Stomach (tissue), 9 donors: ENCODE results near the gene WDR27. TPM values are rescaled to one million over a fixed set of nuclear protein-coding genes. Genes with fewer than 3 reads are reported as not detected.

Source experiments
- DNase-seq, 2 donors: peaks; one replicate each; pipeline versions ENCODE4 v3.0.0 to v3.0.0-alpha.2; 2013 to 2019
- H3K27ac ChIP-seq, 5 donors: fragments of 200-600 bp in 4 of 5; sonication (generic) in 4 of 5; one replicate each; pipeline ENCODE4 v1.5.1; 2013 to 2019; ENCODE audit warnings: mild to moderate bottlenecking in 1 of 5, moderate library complexity in 1 of 5
- H3K27me3 ChIP-seq, 3 donors: fragments of 200-600 bp; sonication (generic); one replicate each; pipeline ENCODE4 v1.5.1; 2017 to 2019; ENCODE audit warnings: mixed run types in 1 of 3
- H3K36me3 ChIP-seq, 4 donors: fragments of 200-600 bp; sonication (generic); 1 replicate in 3 of 4; 2 replicates in 1 of 4; pipeline ENCODE4 v1.5.1; 2016 to 2019
- H3K4me1 ChIP-seq, 4 donors: fragments of 200-600 bp; sonication (generic); one replicate each; pipeline ENCODE4 v1.5.1; 2016 to 2019
- H3K4me3 ChIP-seq, 4 donors: fragments of 200-600 bp; sonication (generic) in 3 of 4; one replicate each; pipeline ENCODE4 v1.5.1; 2016 to 2019; ENCODE audit warnings: mild to moderate bottlenecking in 1 of 4
- H3K9me3 ChIP-seq, 4 donors: fragments of 200-600 bp; sonication (generic); one replicate each; pipeline ENCODE4 v1.5.1; 2016 to 2019
- EP300 ChIP-seq: sonication (generic); formaldehyde crosslinking; IDR thresholded peaks from one replicate; pipeline ENCODE4 v1.6.1; 2017; ENCODE audit warnings: antibody characterized with exemption
- POLR2A ChIP-seq, 4 donors: fragments of 450-650 bp; IDR thresholded peaks; one replicate each; pipeline ENCODE4 v1.6.1; 2016; ENCODE audit warnings: antibody characterized with exemption in 4 of 4, control low read depth in 2 of 4, mild to moderate bottlenecking in 1 of 4, moderate library complexity in 1 of 4
- POLR2AphosphoS5 ChIP-seq, 3 donors: sonication (generic); formaldehyde crosslinking; IDR thresholded peaks; one replicate each; pipeline ENCODE4 v1.6.1; 2016; ENCODE audit warnings: antibody characterized with exemption in 3 of 3
- WGBS, 5 donors: extraction: QIAGEN DNeasy Blood & Tissue Kit in 3 of 5; methylation state at CpG; one replicate each; pipeline versions ENCODE4 v1.1.5 to v1.1.7; 2013 to 2018; 5-methylcytosine and 5-hydroxymethylcytosine counted together
- intact Hi-C: fragments of 100-400 bp; cut with DNase I; formaldehyde crosslinking; loops from one replicate; pipeline ENCODE4 v1.15.1; 2023; ENCODE audit warnings: low total_unique reads
- polyA plus RNA-seq, 3 donors: library from polyadenylated mRNA; stranded (reverse); fragments of 200-250 nt; gene quantifications; one replicate each; pipeline ENCODE4 v1.2.3, GENCODE V29; 2013
- total RNA-seq, 5 donors: library from RNA; depleted of rRNA; stranded (reverse); fragments of >200 nt; gene quantifications; one replicate each; pipeline versions ENCODE4 v1.1.0 to v1.2.3, GENCODE V29; 2014 to 2016
- TF ChIP-seq, protein P1 (sequence below), 7 experiments: fragments of 450-650 bp in 4 of 7; fragments of 200-600 bp in 3 of 7; sonication (generic) in 3 of 7; IDR thresholded peaks; one replicate each; pipeline ENCODE4 v1.5.1; 2016 to 2019; ENCODE audit warnings: antibody characterized with exemption in 7 of 7, control low read depth in 2 of 7, mild to moderate bottlenecking in 1 of 7
- donor health status: healthy with polysubstance abuse.
- donor health status: Bipolar disorder and iron deficiency.
- donor health status: healthy.

WDR27 gene
- total and polyA plus RNA-seq, 8 donors = 4.9 to 271 (median 39.9) TPM

GRCh38 chr6:169564453-169565240 lies 137.2 kb downstream of the WDR27 start:
- no peaks in the 10 kb centered on the region for H3K9me3 ChIP-seq
- H3K4me3 ChIP-seq = no peak overlapping the region
- no peak overlapping the region for H3K27ac ChIP-seq
- DNase-seq = no peak
- WGBS, 5 donors = 90 to 94% (median 92%) methylated on average over 26 to 33 of the region's 33 CpGs
- peaks cover 0 to 22% (median under 1%) of the 10 kb centered on the region in 4 donors for H3K36me3 ChIP-seq
- no peaks in the 10 kb centered on the region for H3K4me1 ChIP-seq
- intact Hi-C loops = no loop called here
- no peak for TF ChIP-seq POLR2A (IDR thresholded peaks at IDR 0.05)
- TF ChIP-seq POLR2AphosphoS5 (IDR thresholded peaks at IDR 0.05) = no peak
- TF ChIP-seq EP300 = no peak
- TF ChIP-seq, protein P1, sequence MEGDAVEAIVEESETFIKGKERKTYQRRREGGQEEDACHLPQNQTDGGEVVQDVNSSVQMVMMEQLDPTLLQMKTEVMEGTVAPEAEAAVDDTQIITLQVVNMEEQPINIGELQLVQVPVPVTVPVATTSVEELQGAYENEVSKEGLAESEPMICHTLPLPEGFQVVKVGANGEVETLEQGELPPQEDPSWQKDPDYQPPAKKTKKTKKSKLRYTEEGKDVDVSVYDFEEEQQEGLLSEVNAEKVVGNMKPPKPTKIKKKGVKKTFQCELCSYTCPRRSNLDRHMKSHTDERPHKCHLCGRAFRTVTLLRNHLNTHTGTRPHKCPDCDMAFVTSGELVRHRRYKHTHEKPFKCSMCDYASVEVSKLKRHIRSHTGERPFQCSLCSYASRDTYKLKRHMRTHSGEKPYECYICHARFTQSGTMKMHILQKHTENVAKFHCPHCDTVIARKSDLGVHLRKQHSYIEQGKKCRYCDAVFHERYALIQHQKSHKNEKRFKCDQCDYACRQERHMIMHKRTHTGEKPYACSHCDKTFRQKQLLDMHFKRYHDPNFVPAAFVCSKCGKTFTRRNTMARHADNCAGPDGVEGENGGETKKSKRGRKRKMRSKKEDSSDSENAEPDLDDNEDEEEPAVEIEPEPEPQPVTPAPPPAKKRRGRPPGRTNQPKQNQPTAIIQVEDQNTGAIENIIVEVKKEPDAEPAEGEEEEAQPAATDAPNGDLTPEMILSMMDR (IDR thresholded peaks at IDR 0.05) = no peak
- H3K27me3 ChIP-seq = no peaks in the 10 kb centered on the region

DNA sequence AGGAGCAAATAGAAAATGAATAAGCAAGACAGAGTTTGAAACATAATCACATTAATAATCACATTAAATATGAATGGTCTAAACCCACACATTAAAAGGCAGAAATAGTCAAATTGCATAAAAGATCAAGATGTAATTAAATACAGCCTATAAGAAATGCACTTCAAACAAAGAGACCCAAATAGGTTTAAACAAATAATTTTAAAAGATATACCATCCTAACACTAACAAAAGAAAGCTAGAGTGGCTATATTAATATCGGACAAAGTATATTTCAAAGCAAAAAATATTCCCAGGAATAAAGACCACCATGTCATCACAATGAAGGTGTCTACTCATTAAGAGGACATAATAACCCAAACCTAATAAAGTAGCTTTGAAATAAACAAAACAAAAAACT lies 140.2 kb downstream of the WDR27 start:
- Histone ChIP-seq H3K27me3 (no peaks in the 10 kb centered on the region), H3K9me3 (no peaks in the 10 kb centered on the region), H3K27ac (no peak overlapping the region), H3K4me1 (no peaks in the 10 kb centered on the region), H3K4me3 (no peak overlapping the region), H3K36me3 (peaks cover 3 to 25% (median 11%) of the 10 kb centered on the region in 4 donors)
- DNase-seq = no peak
- TF ChIP-seq POLR2A (IDR thresholded peaks at IDR 0.05) (no peak), POLR2AphosphoS5 (IDR thresholded peaks at IDR 0.05) (no peak), EP300 (no peak)
- TF ChIP-seq, protein P1 (IDR thresholded peaks at IDR 0.05) = no peak
- WGBS, 5 donors = 89 to 100% (median 98%) methylated on average over 1 of the region's 1 CpG
- intact Hi-C loops = no loop called here

DNA sequence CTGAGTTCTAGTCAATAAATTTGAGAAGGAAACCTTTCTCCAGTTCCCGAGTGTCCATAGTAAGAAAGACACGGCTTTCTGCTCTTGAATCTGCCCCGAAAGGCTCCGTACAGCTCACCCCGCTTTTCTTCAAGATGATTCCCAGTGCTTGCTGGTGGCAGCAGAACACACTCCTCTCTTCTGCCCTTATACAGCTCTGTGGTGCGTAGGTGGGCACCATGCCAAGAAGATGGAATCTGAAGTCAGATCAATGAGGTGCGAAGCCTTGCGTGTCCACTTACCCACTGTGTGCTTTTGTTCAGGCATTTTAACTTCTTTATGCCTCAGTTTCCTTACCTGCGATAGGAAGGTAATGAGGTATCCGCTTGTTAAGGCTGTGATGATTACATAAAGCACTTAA lies 142.2 kb downstream of the WDR27 start:
- H3K4me3 ChIP-seq = no peak overlapping the region
- 86 to 98% (median 95%) methylated on average over 10 of the region's 10 CpGs for WGBS, 5 donors
- intact Hi-C loops = no loop called here
- TF ChIP-seq, protein P1 (IDR thresholded peaks at IDR 0.05) = no peak
- TF ChIP-seq POLR2AphosphoS5 (IDR thresholded peaks at IDR 0.05) = no peak
- TF ChIP-seq POLR2A (IDR thresholded peaks at IDR 0.05) = no peak
- TF ChIP-seq EP300 = no peak
- no peaks in the 10 kb centered on the region for H3K27me3 ChIP-seq
- no peaks in the 10 kb centered on the region for H3K4me1 ChIP-seq
- H3K27ac ChIP-seq = no peak overlapping the region
- no peak for DNase-seq
- no peaks in the 10 kb centered on the region for H3K9me3 ChIP-seq
- H3K36me3 ChIP-seq = peaks cover 3 to 25% (median 13%) of the 10 kb centered on the region in 4 donors

DNA sequence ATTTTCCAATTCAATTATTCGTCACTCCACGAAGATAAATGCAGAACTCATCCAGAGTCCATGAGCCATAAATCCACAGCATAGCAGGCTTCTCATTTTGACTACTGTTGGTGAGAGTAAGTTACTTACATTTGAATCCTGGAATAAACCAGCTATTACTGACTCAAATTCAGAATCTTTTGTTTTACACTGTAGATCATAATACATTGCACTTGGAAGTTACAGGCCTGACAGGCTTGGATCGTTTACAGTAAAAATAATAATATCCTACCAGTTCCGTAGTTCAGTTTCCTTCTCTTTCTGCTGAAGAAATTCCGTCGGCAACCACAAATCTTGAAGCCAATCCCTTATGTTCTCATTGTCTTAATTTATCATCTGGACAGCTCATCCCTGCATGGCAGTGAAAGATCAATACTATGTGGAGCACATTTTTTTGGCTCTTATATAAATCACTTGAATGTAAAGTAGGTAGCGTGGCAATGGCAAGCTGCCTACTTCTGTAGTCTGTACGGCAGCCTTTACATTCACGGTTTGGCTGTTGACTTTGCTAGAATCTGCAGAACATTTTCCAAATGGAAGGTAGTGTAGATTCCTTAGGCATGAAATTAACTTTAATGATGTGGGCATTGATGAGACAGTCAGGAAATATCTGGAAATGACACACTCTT lies 142.9 kb downstream of the WDR27 start:
- Histone ChIP-seq H3K9me3 (no peaks in the 10 kb centered on the region), H3K27me3 (no peaks in the 10 kb centered on the region), H3K36me3 (peaks cover 3 to 25% (median 13%) of the 10 kb centered on the region in 4 donors), H3K4me3 (no peak overlapping the region), H3K4me1 (no peaks in the 10 kb centered on the region), H3K27ac (no peak overlapping the region)
- intact Hi-C loops = no loop called here
- DNase-seq = no peak
- TF ChIP-seq, protein P1 (IDR thresholded peaks at IDR 0.05) = no peak
- no peak for TF ChIP-seq POLR2A (IDR thresholded peaks at IDR 0.05)
- TF ChIP-seq POLR2AphosphoS5 (IDR thresholded peaks at IDR 0.05) = no peak
- TF ChIP-seq EP300 = no peak
- 87 to 97% (median 96%) methylated on average over 9 of the region's 9 CpGs for WGBS, 5 donors
